Stomach (tissue), 4 donors: Measurements from ENCODE around the gene RPL7A.

Source experiments
- EP300 ChIP-seq: sonication (generic); formaldehyde crosslinking; IDR thresholded peaks from one replicate; pipeline ENCODE4 v1.6.1; 2017; ENCODE audit warnings: antibody characterized with exemption
- POLR2A ChIP-seq, 4 donors: fragments of 450-650 bp; IDR thresholded peaks; one replicate each; pipeline ENCODE4 v1.6.1; 2016; ENCODE audit warnings: antibody characterized with exemption in 4 of 4, control low read depth in 2 of 4, mild to moderate bottlenecking in 1 of 4, moderate library complexity in 1 of 4
- POLR2AphosphoS5 ChIP-seq, 3 donors: sonication (generic); formaldehyde crosslinking; IDR thresholded peaks; one replicate each; pipeline ENCODE4 v1.6.1; 2016; ENCODE audit warnings: antibody characterized with exemption in 3 of 3
- TF ChIP-seq, protein P1 (sequence below), 7 experiments: fragments of 450-650 bp in 4 of 7; fragments of 200-600 bp in 3 of 7; sonication (generic) in 3 of 7; IDR thresholded peaks; one replicate each; pipeline ENCODE4 v1.5.1; 2016 to 2019; ENCODE audit warnings: antibody characterized with exemption in 7 of 7, control low read depth in 2 of 7, mild to moderate bottlenecking in 1 of 7

GRCh38 chr9:133383438-133383837 lies 35.4 kb downstream of the RPL7A start:
- TF ChIP-seq, protein P1, sequence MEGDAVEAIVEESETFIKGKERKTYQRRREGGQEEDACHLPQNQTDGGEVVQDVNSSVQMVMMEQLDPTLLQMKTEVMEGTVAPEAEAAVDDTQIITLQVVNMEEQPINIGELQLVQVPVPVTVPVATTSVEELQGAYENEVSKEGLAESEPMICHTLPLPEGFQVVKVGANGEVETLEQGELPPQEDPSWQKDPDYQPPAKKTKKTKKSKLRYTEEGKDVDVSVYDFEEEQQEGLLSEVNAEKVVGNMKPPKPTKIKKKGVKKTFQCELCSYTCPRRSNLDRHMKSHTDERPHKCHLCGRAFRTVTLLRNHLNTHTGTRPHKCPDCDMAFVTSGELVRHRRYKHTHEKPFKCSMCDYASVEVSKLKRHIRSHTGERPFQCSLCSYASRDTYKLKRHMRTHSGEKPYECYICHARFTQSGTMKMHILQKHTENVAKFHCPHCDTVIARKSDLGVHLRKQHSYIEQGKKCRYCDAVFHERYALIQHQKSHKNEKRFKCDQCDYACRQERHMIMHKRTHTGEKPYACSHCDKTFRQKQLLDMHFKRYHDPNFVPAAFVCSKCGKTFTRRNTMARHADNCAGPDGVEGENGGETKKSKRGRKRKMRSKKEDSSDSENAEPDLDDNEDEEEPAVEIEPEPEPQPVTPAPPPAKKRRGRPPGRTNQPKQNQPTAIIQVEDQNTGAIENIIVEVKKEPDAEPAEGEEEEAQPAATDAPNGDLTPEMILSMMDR (IDR thresholded peaks at IDR 0.05): no peak
- TF ChIP-seq POLR2A (IDR thresholded peaks at IDR 0.05) (no peak), POLR2AphosphoS5 (IDR thresholded peaks at IDR 0.05) (no peak), EP300 (no peak)
